HepG2 (cell line): ENCODE measurements around the gene CRK. TPM values are rescaled to one million over a fixed set of nuclear protein-coding genes. Genes with fewer than 3 reads are reported as not detected.

Experiments
- ATF7 ChIP-seq, 2 experiments: fragments of 450-650 bp in 1 of 2; sonication (generic) in 1 of 2; formaldehyde crosslinking in 1 of 2; IDR thresholded peaks; 2 replicates each; pipeline versions ENCODE4 v1.4.0 to v1.6.1; 2016 to 2020; ENCODE audit warnings: antibody characterized with exemption in 1 of 2, mild to moderate bottlenecking in 1 of 2, missing genetic modification reagents in 1 of 2
- BHLHE40 ChIP-seq: IDR thresholded peaks from 2 replicates; pipeline ENCODE4 v1.6.1; 2011; ENCODE audit warnings: low read length, improper control_type of control experiment
- GABPB1 ChIP-seq: IDR thresholded peaks from 2 replicates; pipeline ENCODE4 v1.6.1; 2016; ENCODE audit warnings: mild to moderate bottlenecking, missing genetic modification reagents, moderate library complexity, missing compliant biosample characterization
- GFI1 ChIP-seq: sonication (generic); formaldehyde crosslinking; IDR thresholded peaks from 2 replicates; pipeline ENCODE4 v1.5.0; 2020; ENCODE audit warnings: missing genetic modification reagents, mild to moderate bottlenecking, borderline replicate concordance
- KDM5B ChIP-seq: sonication (generic); formaldehyde crosslinking; IDR thresholded peaks from 2 replicates; pipeline ENCODE4 v1.4.0; 2020; ENCODE audit warnings: missing genetic modification reagents, mild to moderate bottlenecking, borderline replicate concordance
- KMT2B ChIP-seq: IDR thresholded peaks from 2 replicates; pipeline ENCODE4 v1.6.1; 2016; ENCODE audit warnings: missing genetic modification reagents, missing compliant biosample characterization
- NAIF1 ChIP-seq: sonication (generic); formaldehyde crosslinking; IDR thresholded peaks from 2 replicates; pipeline ENCODE4 v1.5.0; 2020; ENCODE audit warnings: mild to moderate bottlenecking, missing genetic modification reagents, borderline replicate concordance
- RBM39 ChIP-seq: fragments of 200-400 bp; formaldehyde crosslinking; IDR thresholded peaks from one replicate; pipeline ENCODE4 v1.6.1; 2018; ENCODE audit warnings: antibody characterized with exemption, mild to moderate bottlenecking, low read depth, low read length; ENCODE audit not compliant: poor library complexity, severe bottlenecking
- SMC3 ChIP-seq: IDR thresholded peaks from 2 replicates; pipeline ENCODE4 v1.6.1; 2011; ENCODE audit warnings: low read length, improper control_type of control experiment
- SRSF9 ChIP-seq: fragments of 200-400 bp; formaldehyde crosslinking; IDR thresholded peaks from 2 replicates; pipeline ENCODE4 v1.6.1; 2018; ENCODE audit warnings: borderline replicate concordance, mild to moderate bottlenecking, low read depth, low read length; ENCODE audit not compliant: insufficient read depth, poor library complexity, severe bottlenecking
- U2AF2 ChIP-seq: fragments of 200-400 bp; formaldehyde crosslinking; IDR thresholded peaks from 2 replicates; pipeline ENCODE4 v1.6.1; 2017; ENCODE audit warnings: low read depth, mild to moderate bottlenecking, low read length
- ZKSCAN8 ChIP-seq: IDR thresholded peaks from 2 replicates; pipeline ENCODE4 v1.6.1; 2016; ENCODE audit warnings: borderline replicate concordance, missing genetic modification reagents, missing compliant biosample characterization
- ZNF674 ChIP-seq: sonication (generic); formaldehyde crosslinking; IDR thresholded peaks from 2 replicates; pipeline ENCODE4 v1.5.0; 2020; ENCODE audit warnings: low read depth, mild to moderate bottlenecking, missing genetic modification reagents
- ZNF850 ChIP-seq: sonication (generic); formaldehyde crosslinking; conservative IDR thresholded peaks from 2 replicates; pipeline ENCODE4 v1.9.0; 2021; ENCODE audit warnings: mild to moderate bottlenecking, missing genetic modification reagents
- polyA plus RNA-seq, 8 experiments: library from polyadenylated mRNA; depleted of rRNA in 3 of 8; stranded (reverse) in 7 of 8; unstranded in 1 of 8; fragments of >200 nt; fragmentation: Illumina TruSeq in 4 of 8; extraction: Trizol in 4 of 8; gene quantifications; 2 replicates each; pipeline versions ENCODE4 v1.2.1 to v1.2.3, GENCODE V29; 2011 to 2016; ENCODE audit warnings: low read depth in 4 of 8, missing spikeins in 1 of 8, mixed read lengths in 1 of 8; ENCODE audit not compliant: insufficient read depth in 1 of 8
- total RNA-seq, 5 experiments: library from RNA; depleted of rRNA; stranded (reverse); fragments of >200 nt; fragmentation: Illumina TruSeq; extraction: Trizol; gene quantifications; 2 replicates each; pipeline ENCODE4 v1.2.3, GENCODE V29; 2016; ENCODE audit warnings: low read depth in 1 of 5
- TF ChIP-seq, protein P1 (sequence below): sonication (generic); formaldehyde crosslinking; IDR thresholded peaks from 2 replicates; pipeline ENCODE4 v1.4.0; 2020; ENCODE audit warnings: low read depth, missing genetic modification reagents
- TF ChIP-seq, protein P2 (sequence below): sonication (generic); formaldehyde crosslinking; IDR thresholded peaks from 2 replicates; pipeline ENCODE4 v1.4.0; 2020; ENCODE audit warnings: mild to moderate bottlenecking, low read depth, missing genetic modification reagents
- TF ChIP-seq, protein P3 (sequence below): sonication (generic); formaldehyde crosslinking; IDR thresholded peaks from 2 replicates; pipeline ENCODE4 v1.4.0; 2020; ENCODE audit warnings: low read depth, mild to moderate bottlenecking, missing genetic modification reagents
- TF ChIP-seq, protein P4 (sequence below): sonication (generic); formaldehyde crosslinking; IDR thresholded peaks from 2 replicates; pipeline ENCODE4 v1.4.0; 2020; ENCODE audit warnings: missing genetic modification reagents
- TF ChIP-seq, protein P5 (sequence below): sonication (generic); formaldehyde crosslinking; IDR thresholded peaks from 2 replicates; pipeline ENCODE4 v1.4.0; 2020; ENCODE audit warnings: mild to moderate bottlenecking, missing genetic modification reagents

The CRK gene
- total and polyA plus RNA-seq, 2 of the 13 experiments (the other 11 are each of a cell fraction or from before 2014, with no cell fraction given), result 47.4 to 54.2 TPM

DNA sequence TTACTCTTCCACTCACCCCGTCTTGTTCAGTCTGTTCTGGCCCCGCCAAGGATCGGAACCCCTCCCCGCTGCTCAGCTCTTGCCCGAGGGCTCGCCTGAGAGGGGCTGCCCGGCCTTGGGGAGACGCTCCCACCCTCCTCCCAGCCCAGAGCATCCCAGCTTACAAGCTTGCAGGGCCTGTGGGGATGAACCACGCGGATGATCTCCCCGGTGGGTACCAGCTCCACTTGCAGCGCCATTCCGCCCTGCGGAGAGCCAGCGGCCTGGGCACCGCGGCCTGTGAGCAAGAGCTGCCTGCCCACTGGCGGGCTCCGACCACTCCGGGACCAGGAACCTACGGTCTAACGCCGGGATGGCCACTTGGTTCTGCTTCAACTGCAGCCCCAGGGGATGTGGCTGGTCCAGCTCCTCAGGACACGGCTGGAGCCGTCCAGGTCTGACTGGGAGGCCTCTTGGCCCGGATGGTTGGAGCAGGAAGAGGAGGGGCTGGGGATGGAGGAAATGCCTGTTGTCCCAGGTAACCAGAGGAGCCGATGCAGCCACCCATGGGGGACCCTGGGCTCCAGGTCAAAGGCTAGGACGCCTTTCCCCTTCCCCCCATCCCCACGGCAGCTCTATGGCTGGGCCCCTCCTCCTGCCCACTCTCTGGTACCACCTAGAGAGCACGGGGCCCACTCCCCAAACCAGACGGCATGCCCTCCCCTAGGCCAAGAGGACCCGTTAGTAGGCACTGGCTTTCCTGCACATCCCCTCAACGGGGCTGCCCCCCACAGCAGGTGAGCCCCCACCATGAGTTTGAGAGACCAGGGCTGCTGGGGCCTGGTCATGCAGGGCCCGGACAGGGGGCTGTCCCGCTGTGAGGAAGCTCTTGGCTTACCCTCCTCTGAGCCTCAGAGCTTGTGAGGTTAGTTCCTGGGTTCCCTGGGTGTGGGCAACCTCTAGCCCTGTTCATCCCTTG is 36.5 kb upstream of the CRK start, which contains the start of gene MYO1C (continued):
- TF ChIP-seq, protein P1, sequence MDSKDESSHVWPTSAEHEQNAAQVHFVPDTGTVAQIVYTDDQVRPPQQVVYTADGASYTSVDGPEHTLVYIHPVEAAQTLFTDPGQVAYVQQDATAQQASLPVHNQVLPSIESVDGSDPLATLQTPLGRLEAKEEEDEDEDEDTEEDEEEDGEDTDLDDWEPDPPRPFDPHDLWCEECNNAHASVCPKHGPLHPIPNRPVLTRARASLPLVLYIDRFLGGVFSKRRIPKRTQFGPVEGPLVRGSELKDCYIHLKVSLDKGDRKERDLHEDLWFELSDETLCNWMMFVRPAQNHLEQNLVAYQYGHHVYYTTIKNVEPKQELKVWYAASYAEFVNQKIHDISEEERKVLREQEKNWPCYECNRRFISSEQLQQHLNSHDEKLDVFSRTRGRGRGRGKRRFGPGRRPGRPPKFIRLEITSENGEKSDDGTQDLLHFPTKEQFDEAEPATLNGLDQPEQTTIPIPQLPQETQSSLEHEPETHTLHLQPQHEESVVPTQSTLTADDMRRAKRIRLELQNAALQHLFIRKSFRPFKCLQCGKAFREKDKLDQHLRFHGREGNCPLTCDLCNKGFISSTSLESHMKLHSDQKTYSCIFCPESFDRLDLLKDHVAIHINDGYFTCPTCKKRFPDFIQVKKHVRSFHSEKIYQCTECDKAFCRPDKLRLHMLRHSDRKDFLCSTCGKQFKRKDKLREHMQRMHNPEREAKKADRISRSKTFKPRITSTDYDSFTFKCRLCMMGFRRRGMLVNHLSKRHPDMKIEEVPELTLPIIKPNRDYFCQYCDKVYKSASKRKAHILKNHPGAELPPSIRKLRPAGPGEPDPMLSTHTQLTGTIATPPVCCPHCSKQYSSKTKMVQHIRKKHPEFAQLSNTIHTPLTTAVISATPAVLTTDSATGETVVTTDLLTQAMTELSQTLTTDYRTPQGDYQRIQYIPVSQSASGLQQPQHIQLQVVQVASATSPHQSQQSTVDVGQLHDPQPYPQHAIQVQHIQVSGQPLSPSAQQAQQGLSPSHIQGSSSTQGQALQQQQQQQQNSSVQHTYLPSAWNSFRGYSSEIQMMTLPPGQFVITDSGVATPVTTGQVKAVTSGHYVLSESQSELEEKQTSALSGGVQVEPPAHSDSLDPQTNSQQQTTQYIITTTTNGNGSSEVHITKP (CRISPR knock-in tag), result no peak
- TF ChIP-seq U2AF2, result no peak
- TF ChIP-seq, protein P2, sequence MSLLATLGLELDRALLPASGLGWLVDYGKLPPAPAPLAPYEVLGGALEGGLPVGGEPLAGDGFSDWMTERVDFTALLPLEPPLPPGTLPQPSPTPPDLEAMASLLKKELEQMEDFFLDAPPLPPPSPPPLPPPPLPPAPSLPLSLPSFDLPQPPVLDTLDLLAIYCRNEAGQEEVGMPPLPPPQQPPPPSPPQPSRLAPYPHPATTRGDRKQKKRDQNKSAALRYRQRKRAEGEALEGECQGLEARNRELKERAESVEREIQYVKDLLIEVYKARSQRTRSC (CRISPR knock-in tag), result no peak
- no peak; the same call in 1 of the 2 replicates for TF ChIP-seq KDM5B (CRISPR knock-in tag)
- TF ChIP-seq SRSF9, result no peak
- TF ChIP-seq BHLHE40, result no peak
- TF ChIP-seq NAIF1 (CRISPR knock-in tag), result no peak
- TF ChIP-seq KMT2B (CRISPR knock-in tag), result no peak
- TF ChIP-seq SMC3, result no peak
- no peak for TF ChIP-seq ZNF850 (CRISPR knock-in tag)
- TF ChIP-seq ZNF674, result no peak; the same call in 1 of the 2 replicates
- TF ChIP-seq RBM39, result no peak
- TF ChIP-seq, protein P3, sequence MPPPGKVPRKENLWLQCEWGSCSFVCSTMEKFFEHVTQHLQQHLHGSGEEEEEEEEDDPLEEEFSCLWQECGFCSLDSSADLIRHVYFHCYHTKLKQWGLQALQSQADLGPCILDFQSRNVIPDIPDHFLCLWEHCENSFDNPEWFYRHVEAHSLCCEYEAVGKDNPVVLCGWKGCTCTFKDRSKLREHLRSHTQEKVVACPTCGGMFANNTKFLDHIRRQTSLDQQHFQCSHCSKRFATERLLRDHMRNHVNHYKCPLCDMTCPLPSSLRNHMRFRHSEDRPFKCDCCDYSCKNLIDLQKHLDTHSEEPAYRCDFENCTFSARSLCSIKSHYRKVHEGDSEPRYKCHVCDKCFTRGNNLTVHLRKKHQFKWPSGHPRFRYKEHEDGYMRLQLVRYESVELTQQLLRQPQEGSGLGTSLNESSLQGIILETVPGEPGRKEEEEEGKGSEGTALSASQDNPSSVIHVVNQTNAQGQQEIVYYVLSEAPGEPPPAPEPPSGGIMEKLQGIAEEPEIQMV, result no peak
- TF ChIP-seq ATF7 (IDR thresholded peaks at IDR 0.05), result no peak
- TF ChIP-seq ATF7 (CRISPR knock-in tag; IDR thresholded peaks at IDR 0.05), result no peak
- TF ChIP-seq, protein P4, sequence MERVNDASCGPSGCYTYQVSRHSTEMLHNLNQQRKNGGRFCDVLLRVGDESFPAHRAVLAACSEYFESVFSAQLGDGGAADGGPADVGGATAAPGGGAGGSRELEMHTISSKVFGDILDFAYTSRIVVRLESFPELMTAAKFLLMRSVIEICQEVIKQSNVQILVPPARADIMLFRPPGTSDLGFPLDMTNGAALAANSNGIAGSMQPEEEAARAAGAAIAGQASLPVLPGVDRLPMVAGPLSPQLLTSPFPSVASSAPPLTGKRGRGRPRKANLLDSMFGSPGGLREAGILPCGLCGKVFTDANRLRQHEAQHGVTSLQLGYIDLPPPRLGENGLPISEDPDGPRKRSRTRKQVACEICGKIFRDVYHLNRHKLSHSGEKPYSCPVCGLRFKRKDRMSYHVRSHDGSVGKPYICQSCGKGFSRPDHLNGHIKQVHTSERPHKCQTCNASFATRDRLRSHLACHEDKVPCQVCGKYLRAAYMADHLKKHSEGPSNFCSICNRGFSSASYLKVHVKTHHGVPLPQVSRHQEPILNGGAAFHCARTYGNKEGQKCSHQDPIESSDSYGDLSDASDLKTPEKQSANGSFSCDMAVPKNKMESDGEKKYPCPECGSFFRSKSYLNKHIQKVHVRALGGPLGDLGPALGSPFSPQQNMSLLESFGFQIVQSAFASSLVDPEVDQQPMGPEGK (CRISPR knock-in tag), result no peak
- TF ChIP-seq GFI1 (CRISPR knock-in tag), result no peak
- TF ChIP-seq, protein P5, sequence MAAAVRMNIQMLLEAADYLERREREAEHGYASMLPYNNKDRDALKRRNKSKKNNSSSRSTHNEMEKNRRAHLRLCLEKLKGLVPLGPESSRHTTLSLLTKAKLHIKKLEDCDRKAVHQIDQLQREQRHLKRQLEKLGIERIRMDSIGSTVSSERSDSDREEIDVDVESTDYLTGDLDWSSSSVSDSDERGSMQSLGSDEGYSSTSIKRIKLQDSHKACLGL, result 0 out of 2 replicates have a peak, but pooled peaks have one; percentile 22
- peak; percentile 21; the same call in 1 of the 2 replicates for TF ChIP-seq GABPB1
- no peak for TF ChIP-seq ZKSCAN8 (CRISPR knock-in tag)
